Lower leg skin (tissue), 3 donors: ENCODE measurements around the gene TPD52L3.

Source experiments
- POLR2A ChIP-seq, 2 donors: fragments of 450-650 bp; IDR thresholded peaks; one replicate each; pipeline ENCODE4 v1.6.1; 2016 to 2017; ENCODE audit warnings: antibody characterized with exemption in 2 of 2, mild to moderate bottlenecking in 1 of 2, moderate library complexity in 1 of 2
- TF ChIP-seq, protein P1 (sequence below), 3 donors: fragments of 450-650 bp; IDR thresholded peaks; one replicate each; pipeline ENCODE4 v1.5.1; 2016; ENCODE audit warnings: antibody characterized with exemption in 3 of 3, mild to moderate bottlenecking in 3 of 3, moderate library complexity in 2 of 3

DNA sequence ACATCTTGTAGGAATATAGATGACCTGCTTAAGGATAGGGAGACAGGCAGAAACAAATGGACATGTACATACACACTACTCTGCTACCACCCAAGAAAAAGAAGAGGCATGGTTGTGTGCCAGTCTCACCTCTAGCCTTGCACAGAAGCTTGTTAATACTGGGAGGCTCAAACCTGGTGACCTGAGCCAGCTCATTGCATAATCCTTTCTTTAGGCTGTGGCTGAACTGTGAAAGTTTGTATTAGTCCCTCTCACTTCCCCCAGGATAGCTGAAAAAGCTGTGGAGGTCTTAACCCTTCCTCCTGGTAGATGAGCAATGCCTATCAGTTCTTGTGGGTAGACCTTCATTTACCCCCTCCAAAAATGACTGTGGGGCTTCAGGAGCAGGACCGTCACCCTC is 28.7 kb downstream of the TPD52L3 start:
- TF ChIP-seq, protein P1, sequence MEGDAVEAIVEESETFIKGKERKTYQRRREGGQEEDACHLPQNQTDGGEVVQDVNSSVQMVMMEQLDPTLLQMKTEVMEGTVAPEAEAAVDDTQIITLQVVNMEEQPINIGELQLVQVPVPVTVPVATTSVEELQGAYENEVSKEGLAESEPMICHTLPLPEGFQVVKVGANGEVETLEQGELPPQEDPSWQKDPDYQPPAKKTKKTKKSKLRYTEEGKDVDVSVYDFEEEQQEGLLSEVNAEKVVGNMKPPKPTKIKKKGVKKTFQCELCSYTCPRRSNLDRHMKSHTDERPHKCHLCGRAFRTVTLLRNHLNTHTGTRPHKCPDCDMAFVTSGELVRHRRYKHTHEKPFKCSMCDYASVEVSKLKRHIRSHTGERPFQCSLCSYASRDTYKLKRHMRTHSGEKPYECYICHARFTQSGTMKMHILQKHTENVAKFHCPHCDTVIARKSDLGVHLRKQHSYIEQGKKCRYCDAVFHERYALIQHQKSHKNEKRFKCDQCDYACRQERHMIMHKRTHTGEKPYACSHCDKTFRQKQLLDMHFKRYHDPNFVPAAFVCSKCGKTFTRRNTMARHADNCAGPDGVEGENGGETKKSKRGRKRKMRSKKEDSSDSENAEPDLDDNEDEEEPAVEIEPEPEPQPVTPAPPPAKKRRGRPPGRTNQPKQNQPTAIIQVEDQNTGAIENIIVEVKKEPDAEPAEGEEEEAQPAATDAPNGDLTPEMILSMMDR (IDR thresholded peaks at IDR 0.05): no peak
- TF ChIP-seq POLR2A (IDR thresholded peaks at IDR 0.05): no peak
